ENCODE data around the gene ZSWIM5.
"Not testable (repeated sequence)": the region's sequence is repeated elsewhere in the genome, so short reads cannot be mapped to it uniquely, and the experiment has no call there.

Gene ZSWIM5

DNA sequence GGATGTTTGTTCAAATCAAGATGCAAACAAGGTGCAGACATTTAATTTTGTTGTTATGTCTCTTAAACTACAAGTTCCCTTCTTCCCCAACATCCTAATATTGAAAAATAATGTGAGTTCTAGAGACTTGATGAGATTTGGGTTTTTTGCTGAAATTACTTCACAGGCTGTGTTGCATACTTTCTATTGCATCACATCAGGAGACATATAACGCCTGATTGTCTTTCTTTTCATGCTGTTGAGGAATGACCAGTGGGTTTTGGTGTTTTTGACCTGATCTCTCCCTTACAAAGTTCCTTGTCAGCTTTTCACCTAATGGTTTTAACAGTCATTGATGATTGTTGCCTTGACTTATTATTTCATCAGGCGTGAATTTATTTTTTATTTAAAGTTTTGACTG is 111.0 kb downstream of the ZSWIM5 start:
- DNase-seq (ENCODE audit: low read depth in 2 of 2) = no peak

DNA sequence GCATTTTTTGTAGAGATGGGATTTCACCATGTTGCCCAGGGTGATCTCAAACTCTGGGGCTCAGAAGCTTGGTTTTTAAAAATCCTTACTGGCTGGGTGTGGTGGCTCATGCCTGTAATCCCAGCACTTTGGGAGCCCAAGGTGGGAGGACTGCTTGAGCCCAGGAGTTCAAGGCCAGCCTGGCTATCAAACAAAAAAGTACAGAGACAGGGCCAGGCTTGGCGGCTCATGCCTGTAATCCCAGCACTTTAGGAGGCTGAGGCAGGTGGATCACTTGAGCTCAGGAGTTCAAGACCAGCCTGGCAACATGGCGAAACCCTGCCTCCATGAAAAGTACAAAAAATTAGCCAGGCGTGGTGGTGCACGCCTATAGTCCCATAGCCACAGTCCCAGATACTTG is 112.0 kb downstream of the ZSWIM5 start:
- DNase-seq (ENCODE audit: low read depth in 2 of 2) = not testable (repeated sequence)

DNA sequence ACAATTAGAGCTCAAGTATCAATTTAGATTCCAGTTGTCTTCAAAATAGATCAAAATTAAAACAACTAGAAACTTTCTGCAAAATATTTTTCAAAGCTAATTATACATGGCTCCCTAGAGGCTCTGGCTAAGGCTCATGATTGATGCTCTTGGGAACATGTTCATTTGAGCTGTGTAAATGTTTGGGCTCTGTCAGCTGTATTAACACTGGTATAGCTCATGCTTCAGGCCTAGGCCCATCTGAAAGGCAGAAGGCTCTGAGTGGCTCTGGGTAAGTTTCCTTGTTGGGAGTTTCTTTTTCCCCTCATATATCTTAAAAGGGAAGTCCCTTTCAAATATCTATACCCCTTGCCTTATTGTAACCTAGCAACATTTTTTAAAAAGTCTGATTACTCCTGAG is 113.1 kb downstream of the ZSWIM5 start:
- DNase-seq (ENCODE audit: low read depth in 2 of 2) = no peak

DNA sequence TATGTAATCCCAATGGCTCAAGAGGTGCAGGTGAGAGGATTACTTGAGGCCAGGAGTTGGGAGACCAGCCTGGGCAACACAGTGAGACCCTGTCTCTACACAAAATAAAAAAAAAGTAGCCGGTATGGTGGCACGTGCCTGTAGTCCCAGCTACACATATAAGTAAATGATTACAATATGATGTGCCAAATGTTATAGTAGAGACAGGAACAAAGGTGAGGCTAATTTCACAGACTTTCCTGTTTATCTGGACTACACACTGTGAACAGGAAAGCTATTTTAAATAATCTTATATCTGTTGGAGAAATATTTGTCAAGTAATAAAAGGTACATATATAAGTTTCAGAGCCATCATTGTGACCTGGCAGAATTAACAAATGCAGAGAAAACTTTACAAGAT is 116.7 kb downstream of the ZSWIM5 start:
- DNase-seq (ENCODE audit: low read depth in 2 of 2) = no peak

DNA sequence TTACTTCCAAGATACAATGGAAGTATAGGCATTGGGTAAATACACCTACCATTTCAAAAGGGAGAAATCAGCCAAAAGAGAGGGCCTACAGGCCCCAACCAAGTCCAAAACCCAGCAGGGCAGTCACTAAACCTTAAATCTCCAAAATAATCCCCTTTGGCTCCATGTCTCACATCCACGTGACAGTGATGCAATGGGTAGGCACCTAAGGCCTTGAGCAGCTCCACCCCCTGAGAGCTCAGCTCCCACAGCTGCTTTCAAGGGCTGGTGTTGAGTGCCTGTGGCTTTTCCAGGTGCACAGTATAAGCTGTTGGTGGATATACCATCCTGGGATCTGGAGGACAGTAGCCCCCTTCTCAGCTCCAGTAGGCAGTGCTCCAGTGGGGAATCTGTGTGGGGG is 121.8 kb downstream of the ZSWIM5 start:
- no peak for DNase-seq (ENCODE audit: low read depth in 2 of 2)

DNA sequence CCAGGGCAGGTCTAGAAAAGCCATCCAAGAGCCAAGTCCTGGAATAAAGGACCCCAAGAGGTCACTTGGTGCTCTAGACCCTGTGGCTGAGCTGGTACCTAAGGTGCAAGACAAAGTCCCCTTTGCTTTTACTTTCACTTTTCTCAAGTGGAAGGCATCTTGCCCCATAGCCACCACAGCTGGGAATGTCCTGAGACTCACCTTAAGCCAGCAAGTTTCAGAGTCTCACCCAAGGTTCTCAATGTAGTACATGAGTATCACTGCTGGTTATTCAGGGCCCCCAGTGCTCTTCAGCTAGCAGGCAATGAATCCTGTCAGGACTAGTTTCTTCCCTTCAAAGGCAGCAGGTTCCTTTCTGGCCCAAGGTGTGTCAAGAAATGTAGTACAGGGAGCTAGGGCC is 126.9 kb downstream of the ZSWIM5 start:
- DNase-seq (ENCODE audit: low read depth in 2 of 2) = no peak

DNA sequence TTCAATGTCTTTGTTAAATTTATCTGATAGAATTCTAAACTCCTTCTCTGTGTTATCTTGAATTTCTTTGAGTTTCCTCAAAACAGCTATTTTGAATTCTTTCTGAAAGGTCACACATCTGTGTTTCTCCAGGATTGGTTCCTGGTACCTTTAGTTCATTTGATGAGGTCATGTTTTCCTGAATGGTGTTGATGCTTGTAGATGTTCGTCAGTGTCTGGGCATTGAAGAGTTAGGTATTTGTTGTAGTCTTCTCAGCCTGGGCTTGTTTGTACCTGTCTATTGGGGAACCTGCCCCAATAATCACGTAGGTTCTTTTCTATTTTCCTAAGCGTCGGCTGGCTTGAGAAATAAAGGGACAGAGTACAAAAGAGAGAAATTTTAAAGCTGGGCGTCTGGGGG is 129.4 kb downstream of the ZSWIM5 start:
- not testable (repeated sequence) for DNase-seq (ENCODE audit: low read depth in 2 of 2)

DNA sequence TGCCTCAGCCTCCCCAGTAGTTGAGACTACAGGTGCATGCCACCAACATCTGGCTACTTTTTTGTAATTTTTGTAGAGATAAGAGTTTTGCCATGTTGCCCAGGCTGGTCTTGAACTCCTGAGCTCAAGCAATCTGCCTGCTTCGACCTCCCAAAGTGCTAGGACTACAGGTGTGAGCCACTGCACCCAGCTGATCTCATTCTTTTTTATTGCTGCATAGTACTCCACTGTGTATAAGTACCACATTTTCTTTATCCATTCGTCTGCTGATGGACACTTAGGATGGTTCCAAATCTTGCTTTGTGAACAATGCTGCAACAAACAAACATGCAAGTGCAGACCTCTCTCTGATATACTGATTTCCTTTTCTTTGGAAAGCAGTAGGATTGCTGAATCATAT is 134.8 kb downstream of the ZSWIM5 start:
- DNase-seq (ENCODE audit: low read depth in 2 of 2) = no peak

DNA sequence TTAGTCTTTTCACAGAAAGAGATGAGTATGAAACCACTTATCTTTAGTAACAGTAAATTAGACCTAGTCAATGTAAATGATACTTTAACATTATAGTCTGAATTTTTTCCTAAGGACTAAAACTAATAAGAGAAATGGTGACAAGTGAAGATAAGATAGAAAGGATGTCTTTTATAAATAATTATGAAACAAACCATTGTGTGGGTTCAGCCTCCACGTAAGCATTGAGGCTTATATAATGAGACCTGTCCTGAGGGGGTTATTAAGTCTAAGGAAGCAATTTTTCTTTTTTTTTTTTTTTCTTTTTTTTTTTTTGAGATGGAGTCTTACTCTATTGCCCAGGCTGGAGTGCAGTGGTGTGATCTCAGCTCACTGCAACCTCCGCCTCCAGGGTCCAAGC is 138.6 kb downstream of the ZSWIM5 start:
- no peak for DNase-seq (ENCODE audit: low read depth in 2 of 2)

DNA sequence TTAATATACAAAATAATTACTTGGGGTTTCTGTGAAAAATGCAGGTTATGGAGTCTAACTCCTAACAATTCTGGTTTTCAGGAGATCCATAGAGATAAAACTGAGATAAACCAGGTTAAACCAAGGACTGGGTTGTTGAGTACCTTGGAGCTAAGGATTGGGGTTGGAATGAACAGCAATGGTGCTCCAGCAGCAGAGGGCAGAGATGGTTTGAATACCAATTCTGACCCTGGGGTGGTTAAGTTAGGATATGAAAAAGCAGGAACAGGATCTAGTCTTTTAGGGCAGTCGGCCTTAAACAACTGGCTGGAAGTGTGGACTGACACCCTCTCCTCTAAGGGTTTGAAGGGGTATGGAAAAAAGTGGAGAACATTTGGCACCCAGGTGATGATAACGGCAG is 141.3 kb downstream of the ZSWIM5 start:
- no peak for DNase-seq (ENCODE audit: low read depth in 2 of 2)

DNA sequence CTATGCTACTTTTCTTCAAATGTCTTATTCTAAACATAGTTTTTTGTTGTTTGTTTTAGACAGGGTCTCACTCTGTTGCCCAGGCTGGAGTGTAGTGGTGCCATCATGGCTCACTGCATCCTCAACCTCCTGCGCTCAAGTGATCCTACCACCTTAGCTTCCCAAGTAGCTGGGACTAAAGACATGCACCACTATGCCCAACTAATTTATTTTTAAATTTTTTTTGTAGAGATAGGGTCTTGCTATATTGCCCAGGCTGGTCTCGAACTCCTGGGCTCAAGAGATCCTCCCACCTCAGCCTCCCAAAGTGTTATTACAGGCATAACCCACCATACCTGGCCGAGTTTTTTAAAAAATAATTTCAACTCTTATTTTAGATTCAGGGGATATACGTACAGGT is 143.9 kb downstream of the ZSWIM5 start:
- not testable (repeated sequence) for DNase-seq (ENCODE audit: low read depth in 2 of 2)

DNA sequence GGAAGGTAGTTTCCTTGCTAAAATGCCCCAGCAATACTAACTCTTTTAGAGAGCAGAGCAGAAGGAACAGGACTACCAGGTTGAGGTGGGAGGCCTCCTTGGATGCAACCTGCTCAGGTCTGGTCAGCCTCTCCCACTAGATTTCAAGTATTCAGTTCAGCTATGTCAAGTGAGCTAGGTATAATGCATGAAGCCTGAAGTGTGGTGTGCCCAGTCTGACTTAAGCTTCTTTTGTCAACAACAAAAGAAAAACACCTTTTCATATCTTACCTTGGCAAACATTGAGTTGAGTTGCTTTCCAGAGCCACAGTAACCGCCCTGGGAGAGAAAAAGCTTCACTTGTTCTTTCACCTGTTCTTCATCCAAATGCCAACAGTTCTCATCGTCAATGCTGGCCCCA is 146.6 kb downstream of the ZSWIM5 start:
- DNase-seq (ENCODE audit: low read depth in 2 of 2) = no peak

DNA sequence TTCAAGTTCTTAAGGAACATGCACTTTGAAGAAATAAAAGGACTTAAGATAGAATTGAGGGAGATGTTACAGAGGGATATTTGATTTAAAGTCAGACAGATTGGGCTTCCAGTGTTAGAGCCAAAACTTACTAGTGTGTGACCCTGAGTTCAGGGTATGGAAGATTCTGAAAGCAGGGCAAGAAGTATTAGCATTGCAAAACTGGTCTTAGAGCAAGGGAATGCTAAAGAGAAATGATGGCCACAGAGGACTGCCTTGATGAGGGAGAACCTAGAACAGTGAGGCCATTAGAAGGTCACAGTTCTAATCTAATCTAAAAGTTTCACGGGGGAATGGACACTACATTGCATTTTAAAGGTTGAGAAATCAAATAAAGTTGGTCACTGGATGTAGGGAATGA is 148.9 kb downstream of the ZSWIM5 start:
- no peak for DNase-seq (ENCODE audit: low read depth in 2 of 2)

DNA sequence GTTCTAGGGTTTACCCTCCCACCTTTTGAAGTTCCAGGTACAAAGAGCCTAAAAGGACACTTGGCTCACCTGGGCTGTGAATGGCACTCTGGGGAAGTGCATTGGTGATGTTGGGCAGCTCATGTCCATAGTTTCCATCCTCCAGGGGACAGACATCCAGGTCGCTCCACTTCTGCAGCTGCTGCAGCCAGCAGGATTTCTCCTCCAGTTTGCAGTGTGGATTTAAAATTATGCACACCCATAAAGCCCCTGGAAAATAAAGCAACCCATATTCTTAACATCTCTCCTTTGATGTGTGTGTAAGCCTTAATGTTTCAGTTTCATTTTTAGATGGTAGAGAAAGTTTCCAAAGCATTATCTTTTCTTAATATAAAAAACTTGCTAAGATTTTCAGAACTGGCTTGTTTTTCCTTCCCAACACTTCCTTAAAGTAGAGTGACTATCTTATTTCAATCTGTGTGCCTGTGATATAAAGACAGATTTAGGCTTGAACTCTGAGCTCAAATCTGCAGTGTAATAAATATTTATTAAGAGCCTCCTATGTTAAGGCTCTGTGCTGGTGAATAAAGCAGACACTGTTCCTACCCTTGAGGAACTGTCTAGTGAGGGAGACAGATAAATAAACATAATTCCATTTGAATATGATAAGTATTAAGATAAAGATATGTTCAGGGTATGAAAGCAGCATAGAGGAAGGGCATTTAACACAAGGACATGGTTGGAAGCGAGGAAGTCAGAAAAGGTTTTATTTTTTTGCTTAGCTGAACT is 155.2 kb downstream of the ZSWIM5 start:
- no peak for DNase-seq (ENCODE audit: low read depth in 2 of 2)

DNA sequence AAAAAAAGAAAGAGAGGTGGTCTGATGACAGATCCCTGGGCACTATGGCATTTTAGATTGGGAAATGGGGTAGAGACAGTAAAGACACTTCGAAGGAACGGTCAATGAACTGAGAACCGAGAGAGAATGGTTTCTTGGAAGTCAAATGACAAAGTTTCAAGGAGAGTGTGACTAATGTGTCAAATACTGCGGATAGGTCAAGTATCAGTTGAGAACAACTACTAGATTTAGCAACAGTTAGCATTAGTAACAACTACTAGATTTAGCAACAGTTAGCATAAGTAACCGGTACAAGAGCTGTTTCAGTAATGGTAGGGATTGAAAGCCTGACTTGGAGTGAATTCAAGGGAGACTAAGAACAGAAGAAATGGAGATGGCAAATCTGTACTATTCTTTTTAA is 159.4 kb downstream of the ZSWIM5 start:
- DNase-seq (ENCODE audit: low read depth in 2 of 2) = no peak

DNA sequence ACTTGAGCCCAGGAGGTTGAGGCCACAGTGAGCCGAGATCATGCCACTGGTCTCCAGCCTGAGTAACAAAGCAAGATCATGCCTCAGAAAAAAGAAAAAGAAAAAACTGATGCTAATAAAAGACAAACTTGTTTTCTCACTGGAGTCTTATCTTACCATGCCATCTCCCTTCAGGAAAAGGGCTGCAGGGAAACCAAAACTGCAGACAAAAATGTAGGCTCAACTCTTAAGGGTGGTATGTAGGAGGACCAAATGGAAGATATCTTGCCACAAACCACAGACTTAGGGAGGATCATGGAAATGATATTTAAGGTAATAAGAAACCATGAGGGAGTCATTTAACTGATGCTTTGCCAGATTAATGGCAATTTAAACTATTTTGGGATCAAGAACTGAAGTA is 161.5 kb downstream of the ZSWIM5 start:
- DNase-seq (ENCODE audit: low read depth in 2 of 2) = no peak

DNA sequence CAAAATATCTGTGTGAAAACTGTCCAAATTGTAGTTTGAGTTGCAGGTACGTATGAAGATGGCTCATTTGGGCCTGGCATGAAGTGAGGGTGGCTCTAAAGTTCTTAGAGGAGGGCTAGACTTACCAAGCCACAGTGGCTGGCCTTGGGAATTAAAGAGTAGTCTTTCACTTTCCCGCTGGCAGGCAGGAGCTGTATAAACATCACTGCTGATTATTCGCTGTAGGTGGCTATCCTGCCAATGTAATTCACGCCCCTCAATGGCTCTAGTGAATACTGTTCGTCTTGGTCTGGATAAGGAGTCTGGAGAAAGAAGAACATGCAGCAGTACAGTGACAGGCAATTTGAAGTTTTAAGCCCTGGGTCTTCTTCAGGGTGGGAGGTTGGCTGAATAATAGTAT is 163.3 kb downstream of the ZSWIM5 start:
- DNase-seq (ENCODE audit: low read depth in 2 of 2) = no peak

DNA sequence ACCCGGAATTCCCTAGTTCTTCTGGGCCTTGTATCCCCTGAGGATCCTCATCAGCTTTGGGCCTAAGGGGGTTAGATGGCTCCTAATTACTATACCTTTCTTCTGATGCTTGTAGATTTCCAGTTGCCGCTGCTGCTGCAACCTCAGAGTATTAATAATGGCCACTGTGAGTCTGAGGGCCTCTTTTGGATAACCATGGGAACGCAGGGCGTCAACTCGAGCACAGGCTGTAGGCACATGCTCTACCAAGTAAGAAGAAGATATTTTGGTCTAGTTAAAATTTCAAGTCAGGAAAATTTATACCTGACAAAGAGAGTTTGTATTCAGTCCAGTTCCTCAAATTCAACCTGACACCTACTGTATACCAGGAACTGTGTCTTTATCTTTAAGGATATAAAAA is 166.1 kb downstream of the ZSWIM5 start:
- DNase-seq (ENCODE audit: low read depth in 2 of 2) = no peak

DNA sequence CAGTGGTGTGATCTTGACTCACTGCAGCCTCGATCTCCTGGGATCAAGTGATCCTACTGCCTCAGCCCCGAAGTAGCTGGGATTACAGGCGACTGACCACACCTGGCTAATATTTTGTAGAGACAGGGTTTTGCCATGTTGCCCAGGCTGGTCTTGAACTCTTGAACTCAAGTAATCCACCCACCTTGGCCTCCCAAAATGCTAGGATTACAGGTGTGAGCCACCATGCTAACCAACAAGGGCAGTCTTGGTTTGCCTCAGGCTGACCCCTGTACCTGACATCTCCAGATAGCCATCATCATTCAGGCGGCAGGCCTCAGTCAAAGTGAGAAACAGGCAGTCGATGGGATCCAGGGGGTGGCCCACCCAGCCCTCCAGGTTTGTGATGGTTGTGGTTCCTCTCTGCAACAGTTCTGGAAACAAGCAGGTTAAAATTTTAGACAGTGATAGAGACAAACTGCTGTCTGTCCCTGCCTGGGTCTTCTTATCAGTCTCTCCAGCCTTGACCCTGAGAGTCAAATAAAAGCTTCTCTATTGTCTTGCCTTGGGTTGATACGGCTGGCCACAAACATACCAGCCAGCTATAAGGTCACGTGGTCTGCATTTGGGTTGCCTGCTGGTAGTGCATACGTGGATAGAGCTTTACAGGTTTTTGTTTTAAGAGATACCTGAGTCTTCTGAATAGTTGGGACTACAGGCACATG is 167.6 kb downstream of the ZSWIM5 start:
- DNase-seq (ENCODE audit: low read depth in 2 of 2) = no peak

DNA sequence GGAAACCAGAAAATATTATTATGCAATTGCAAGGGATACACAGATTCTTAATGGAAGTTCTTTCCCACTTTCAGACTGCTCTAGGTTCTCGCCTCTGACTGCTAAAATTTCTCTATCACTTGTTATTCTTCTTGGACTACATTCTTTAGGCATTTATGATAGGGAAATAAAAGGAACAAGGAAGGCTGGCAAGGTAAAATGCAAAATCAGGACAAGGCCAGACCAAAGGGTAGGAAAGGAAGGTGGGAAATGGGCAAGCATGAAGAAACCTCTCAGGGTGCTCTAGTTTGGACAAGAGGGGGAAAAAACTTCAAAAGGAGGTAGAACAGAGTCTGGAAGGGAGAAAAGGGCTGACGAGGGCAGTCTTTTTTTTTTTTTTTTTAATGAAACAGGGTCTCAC is 168.2 kb downstream of the ZSWIM5 start:
- no peak for DNase-seq (ENCODE audit: low read depth in 2 of 2)

DNA sequence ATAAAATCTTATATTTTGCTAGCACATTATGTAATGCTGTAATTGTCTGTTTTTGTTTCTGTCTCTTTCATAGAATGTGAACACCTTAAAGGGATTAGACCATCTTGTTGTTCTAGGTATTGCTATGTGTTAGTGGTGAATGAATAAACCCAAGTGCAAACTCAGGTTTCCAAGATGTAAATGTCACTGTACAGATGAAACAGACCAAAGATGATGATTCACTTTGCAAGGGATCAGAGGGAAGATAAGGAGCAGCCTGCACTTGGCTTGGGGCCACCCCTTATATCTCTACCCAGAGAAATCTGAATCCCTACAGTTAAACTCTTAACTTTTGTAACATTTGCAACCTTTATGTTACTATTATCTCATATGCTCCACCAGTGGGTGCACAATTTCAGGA is 168.9 kb downstream of the ZSWIM5 start:
- DNase-seq (ENCODE audit: low read depth in 2 of 2) = no peak

DNA sequence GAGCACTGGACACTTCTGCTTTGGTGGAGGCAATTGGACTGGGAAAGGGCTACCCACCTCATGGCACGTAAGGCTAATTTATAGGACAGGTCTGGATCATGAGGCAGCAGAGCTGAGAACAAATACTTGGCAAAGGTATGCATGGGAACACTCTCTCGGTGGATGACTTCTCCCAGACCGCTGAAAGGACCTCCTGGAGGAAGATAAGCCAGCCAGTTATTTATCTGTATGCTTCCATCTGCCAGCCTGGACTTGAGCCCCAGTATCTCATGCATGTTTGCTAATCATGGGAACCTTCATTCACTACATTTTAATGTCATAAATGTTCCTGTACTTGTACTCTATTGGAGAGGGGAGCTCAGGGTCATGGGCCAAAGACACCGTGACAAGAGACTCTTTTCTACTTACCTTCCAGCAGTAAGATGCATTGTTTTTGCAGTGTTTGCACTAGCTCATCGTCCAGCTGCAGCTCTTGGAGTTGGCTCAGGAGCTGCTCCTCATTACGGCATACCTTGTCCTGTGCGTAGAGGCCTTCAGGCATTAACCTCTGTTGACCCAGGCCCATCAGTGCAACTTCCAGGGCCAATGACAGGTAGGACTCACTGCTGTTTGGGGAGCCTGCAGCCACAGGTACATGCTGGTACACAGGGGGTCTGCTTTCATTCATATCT is 170.6 kb downstream of the ZSWIM5 start:
- no peak for DNase-seq (ENCODE audit: low read depth in 2 of 2)

DNA sequence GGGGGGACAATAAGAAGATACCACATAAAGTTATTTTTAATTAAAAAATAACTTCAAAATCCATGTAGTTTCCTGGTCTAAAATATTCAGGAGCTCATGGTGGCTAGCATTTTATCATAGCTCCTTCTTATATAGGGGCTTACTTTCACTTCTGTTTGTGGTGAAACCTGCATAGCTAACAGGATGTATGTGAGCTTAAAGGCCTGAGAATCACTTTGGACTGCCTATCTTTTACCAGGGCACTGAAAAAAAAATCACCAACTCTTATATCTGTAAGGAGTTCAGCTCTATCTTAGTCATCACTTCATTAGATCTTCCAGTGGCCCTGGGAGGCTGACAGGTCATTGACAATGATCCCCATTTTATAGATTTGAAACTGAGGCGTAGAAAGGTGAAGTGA is 173.0 kb downstream of the ZSWIM5 start:
- no peak for DNase-seq (ENCODE audit: low read depth in 2 of 2)
